C4-2B (cell line): ENCODE data around the gene SOWAHB.

ENCODE experiments used
- ZFX ChIP-seq: fragments of 450-650 bp; IDR thresholded peaks from 2 replicates; pipeline ENCODE4 v1.6.1; 2017
- TF ChIP-seq, protein P1 (sequence below): fragments of 450-650 bp; conservative IDR thresholded peaks from 2 replicates; pipeline ENCODE4 v1.5.1; 2017; ENCODE audit warnings: mild to moderate bottlenecking

DNA sequence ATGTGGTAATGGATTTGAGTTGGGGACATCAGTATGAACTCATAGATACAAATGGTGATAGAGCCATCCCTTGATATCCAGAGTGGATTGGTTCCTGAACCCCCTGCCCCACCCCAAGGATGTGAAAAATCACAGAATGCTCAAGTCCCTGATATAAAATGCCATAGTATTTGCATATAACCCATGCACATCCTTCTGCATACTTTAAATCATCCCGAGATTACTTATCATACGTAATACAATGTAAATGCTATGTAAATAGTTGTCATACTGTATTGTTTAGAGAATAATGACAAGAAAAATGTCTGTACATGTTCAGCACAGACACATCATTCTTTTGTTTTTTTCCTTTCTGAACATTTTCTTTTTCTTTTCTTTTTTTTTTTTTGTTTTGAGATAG lies 32.7 kb upstream of the SOWAHB start:
- TF ChIP-seq ZFX, result no peak
- TF ChIP-seq, protein P1, sequence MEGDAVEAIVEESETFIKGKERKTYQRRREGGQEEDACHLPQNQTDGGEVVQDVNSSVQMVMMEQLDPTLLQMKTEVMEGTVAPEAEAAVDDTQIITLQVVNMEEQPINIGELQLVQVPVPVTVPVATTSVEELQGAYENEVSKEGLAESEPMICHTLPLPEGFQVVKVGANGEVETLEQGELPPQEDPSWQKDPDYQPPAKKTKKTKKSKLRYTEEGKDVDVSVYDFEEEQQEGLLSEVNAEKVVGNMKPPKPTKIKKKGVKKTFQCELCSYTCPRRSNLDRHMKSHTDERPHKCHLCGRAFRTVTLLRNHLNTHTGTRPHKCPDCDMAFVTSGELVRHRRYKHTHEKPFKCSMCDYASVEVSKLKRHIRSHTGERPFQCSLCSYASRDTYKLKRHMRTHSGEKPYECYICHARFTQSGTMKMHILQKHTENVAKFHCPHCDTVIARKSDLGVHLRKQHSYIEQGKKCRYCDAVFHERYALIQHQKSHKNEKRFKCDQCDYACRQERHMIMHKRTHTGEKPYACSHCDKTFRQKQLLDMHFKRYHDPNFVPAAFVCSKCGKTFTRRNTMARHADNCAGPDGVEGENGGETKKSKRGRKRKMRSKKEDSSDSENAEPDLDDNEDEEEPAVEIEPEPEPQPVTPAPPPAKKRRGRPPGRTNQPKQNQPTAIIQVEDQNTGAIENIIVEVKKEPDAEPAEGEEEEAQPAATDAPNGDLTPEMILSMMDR, result no peak
